Smooth muscle cell (in vitro differentiated cells): Measurements from ENCODE around the gene ZNF599. TPM values are rescaled to one million over a fixed set of nuclear protein-coding genes. Genes with fewer than 3 reads are reported as not detected.

Experiments used
- DNase-seq: peaks from one replicate; lab custom pipeline; 2025; ENCODE audit not compliant: unreplicated experiment; lab: John Stamatoyannopoulos, UW
- H2AFZ ChIP-seq: fragments of 200-600 bp; sonication (generic); 2 replicates; pipeline ENCODE4 v1.6.0; 2016; ENCODE audit warnings: antibody characterized with exemption, low read depth, mild to moderate bottlenecking
- H3F3A ChIP-seq: fragments of 200-600 bp; sonication (generic); 2 replicates; pipeline ENCODE4 v1.6.0; 2017; ENCODE audit warnings: antibody characterized with exemption, low read depth
- H3K27ac ChIP-seq: fragments of 200-600 bp; sonication (generic); 2 replicates; pipeline ENCODE4 v1.5.1; 2016; ENCODE audit warnings: low read depth, mild to moderate bottlenecking
- H3K27me3 ChIP-seq: fragments of 200-600 bp; sonication (generic); 2 replicates; pipeline ENCODE4 v1.6.1; 2016; ENCODE audit warnings: low read depth, mild to moderate bottlenecking
- H3K36me3 ChIP-seq: fragments of 200-600 bp; sonication (generic); 2 replicates; pipeline ENCODE4 v1.5.1; 2016; ENCODE audit warnings: low read depth
- H3K4me1 ChIP-seq: fragments of 200-600 bp; sonication (generic); 2 replicates; pipeline ENCODE4 v1.5.1; 2016; ENCODE audit warnings: low read depth
- H3K4me2 ChIP-seq: fragments of 200-600 bp; sonication (generic); 2 replicates; pipeline ENCODE4 v1.6.0; 2016; ENCODE audit warnings: mild to moderate bottlenecking
- H3K4me3 ChIP-seq: fragments of 200-600 bp; sonication (generic); 2 replicates; pipeline ENCODE4 v1.5.1; 2016; ENCODE audit warnings: mild to moderate bottlenecking
- H3K79me2 ChIP-seq: fragments of 200-600 bp; sonication (generic); 2 replicates; pipeline ENCODE4 v1.6.0; 2016; ENCODE audit warnings: low read depth, mild to moderate bottlenecking
- H3K9ac ChIP-seq: fragments of 200-600 bp; sonication (generic); 2 replicates; pipeline ENCODE4 v1.6.0; 2016; ENCODE audit warnings: low read depth
- H3K9me3 ChIP-seq: fragments of 200-600 bp; sonication (generic); replicated peaks from 2 replicates; pipeline ENCODE4 v1.5.1; 2016; ENCODE audit warnings: low read depth
- H4K20me1 ChIP-seq: fragments of 200-600 bp; sonication (generic); 2 replicates; pipeline ENCODE4 v1.6.0; 2016; ENCODE audit warnings: low read depth
- CTCF ChIP-seq: fragments of 200-600 bp; sonication (generic); IDR thresholded peaks from 2 replicates; pipeline ENCODE4 v1.5.1; 2017; ENCODE audit warnings: borderline replicate concordance, mild to moderate bottlenecking, antibody characterized with exemption; ENCODE audit not compliant: insufficient read depth, poor library complexity, severe bottlenecking
- WGBS: methylation state at CpG from one replicate; pipeline ENCODE4 v1.1.7; 2016; ENCODE audit warnings: low lambda C conversion rate; 5-methylcytosine and 5-hydroxymethylcytosine counted together
- polyA plus RNA-seq: library from polyadenylated mRNA; unstranded; fragments of >200 nt; fragmentation: Nextera tagmentation; extraction: Ambion mirVana; gene quantifications from 2 replicates; pipeline ENCODE4 v1.2.1, GENCODE V29; 2016
- total RNA-seq: library from RNA; depleted of rRNA; stranded (reverse); fragments of >200 nt; gene quantifications from 2 replicates; pipeline ENCODE4 v1.2.3, GENCODE V29; 2014

Gene ZNF599
- total and polyA plus RNA-seq, 2 experiments from 2014 or later, result 7.7 to 8.3 TPM

GRCh38 chr19:34774857-34775256 lies 1.8 kb upstream of the ZNF599 start:
- H3K9me3 ChIP-seq, result no peaks in the 10 kb centered on the region
- no peak overlapping the region for H2AFZ ChIP-seq
- peaks cover 16% of the 10 kb centered on the region for H3K79me2 ChIP-seq
- H3K4me3 ChIP-seq, result no peak overlapping the region
- H3K36me3 ChIP-seq, result no peaks in the 10 kb centered on the region
- no peak overlapping the region for H3K9ac ChIP-seq
- DNase-seq, result no peak
- WGBS, result 56% methylated on average over 2 of the region's 2 CpGs
- H4K20me1 ChIP-seq, result no peaks in the 10 kb centered on the region
- no peak overlapping the region for H3K4me2 ChIP-seq
- TF ChIP-seq CTCF, result no peak
- no peaks in the 10 kb centered on the region for H3K27me3 ChIP-seq
- no peak overlapping the region for H3K27ac ChIP-seq
- no peaks in the 10 kb centered on the region for H3F3A ChIP-seq
- peaks cover 9% of the 10 kb centered on the region for H3K4me1 ChIP-seq

- TF ChIP-seq CTCF, result no peak
- Histone ChIP-seq H3K4me1 (peaks cover 9% of the 10 kb centered on the region), H3K36me3 (peaks cover 2% of the 10 kb centered on the region), H3K27ac (no peak overlapping the region), H3K9me3 (no peaks in the 10 kb centered on the region), H2AFZ (peak overlapping the region; percentile 100), H3K27me3 (no peaks in the 10 kb centered on the region), H3K4me3 (peak overlapping the region; percentile 91), H3F3A (no peaks in the 10 kb centered on the region), H3K4me2 (peak overlapping the region; percentile 91), H3K9ac (no peak overlapping the region), H3K79me2 (peaks cover 16% of the 10 kb centered on the region), H4K20me1 (no peaks in the 10 kb centered on the region)
- no peak for DNase-seq
- WGBS, result 56% methylated on average over 2 of the region's 2 CpGs
Measured at GRCh38 chr19:34773555-34773864, 495 bp upstream of the ZNF599 start.

- H3F3A ChIP-seq, result no peaks in the 10 kb centered on the region
- H3K27me3 ChIP-seq, result no peaks in the 10 kb centered on the region
- no peak overlapping the region for H3K9ac ChIP-seq
- no peak for TF ChIP-seq CTCF
- no peak overlapping the region for H3K4me3 ChIP-seq
- no peak overlapping the region for H3K27ac ChIP-seq
- H2AFZ ChIP-seq, result no peak overlapping the region
- no peak overlapping the region for H3K4me2 ChIP-seq
- no peaks in the 10 kb centered on the region for H4K20me1 ChIP-seq
- peaks cover 9% of the 10 kb centered on the region for H3K4me1 ChIP-seq
- peaks cover 16% of the 10 kb centered on the region for H3K79me2 ChIP-seq
- DNase-seq, result no peak
- H3K36me3 ChIP-seq, result peaks cover 55% of the 10 kb centered on the region
- WGBS, result 90% methylated on average over 3 of the region's 3 CpGs
- H3K9me3 ChIP-seq, result peaks cover 31% of the 10 kb centered on the region
Measured at GRCh38 chr19:34767951-34768350, 5.1 kb downstream of the ZNF599 start.

- Histone ChIP-seq H3K4me2 (no peak overlapping the region), H3K36me3 (peaks cover 70% of the 10 kb centered on the region), H2AFZ (no peak overlapping the region), H3K27ac (no peak overlapping the region), H3K9ac (no peak overlapping the region), H3K27me3 (no peaks in the 10 kb centered on the region), H3K4me1 (no peaks in the 10 kb centered on the region), H3K79me2 (peaks cover 3% of the 10 kb centered on the region), H4K20me1 (no peaks in the 10 kb centered on the region), H3K9me3 (peaks cover 45% of the 10 kb centered on the region), H3F3A (no peaks in the 10 kb centered on the region), H3K4me3 (no peak overlapping the region)
- TF ChIP-seq CTCF, result no peak
- no peak for DNase-seq
- WGBS, result 95% methylated on average over 2 of the region's 2 CpGs
Measured at GRCh38 chr19:34766386-34766785, 6.6 kb downstream of the ZNF599 start.
